Esophagus muscularis mucosa (tissue), 4 donors: ENCODE results near the gene C2orf78.

Source experiments
- CTCF ChIP-seq, 3 experiments: fragments of 200-600 bp in 2 of 3; fragments of 450-650 bp in 1 of 3; sonication (generic) in 2 of 3; IDR thresholded peaks; one replicate each; pipeline ENCODE4 v1.5.1; 2017 to 2019; ENCODE audit warnings: antibody characterized with exemption in 3 of 3, mild to moderate bottlenecking in 2 of 3, moderate library complexity in 1 of 3
- EP300 ChIP-seq: sonication (generic); formaldehyde crosslinking; IDR thresholded peaks from one replicate; pipeline ENCODE4 v1.6.1; 2017; ENCODE audit warnings: antibody characterized with exemption
- POLR2A ChIP-seq: fragments of 450-650 bp; IDR thresholded peaks from one replicate; pipeline ENCODE4 v1.6.1; 2017; ENCODE audit warnings: antibody characterized with exemption, moderate library complexity, mild to moderate bottlenecking, low read depth
- POLR2AphosphoS5 ChIP-seq, 2 donors: sonication (generic); formaldehyde crosslinking; IDR thresholded peaks; one replicate each; pipeline ENCODE4 v1.6.1; 2017; ENCODE audit warnings: antibody characterized with exemption in 2 of 2

DNA sequence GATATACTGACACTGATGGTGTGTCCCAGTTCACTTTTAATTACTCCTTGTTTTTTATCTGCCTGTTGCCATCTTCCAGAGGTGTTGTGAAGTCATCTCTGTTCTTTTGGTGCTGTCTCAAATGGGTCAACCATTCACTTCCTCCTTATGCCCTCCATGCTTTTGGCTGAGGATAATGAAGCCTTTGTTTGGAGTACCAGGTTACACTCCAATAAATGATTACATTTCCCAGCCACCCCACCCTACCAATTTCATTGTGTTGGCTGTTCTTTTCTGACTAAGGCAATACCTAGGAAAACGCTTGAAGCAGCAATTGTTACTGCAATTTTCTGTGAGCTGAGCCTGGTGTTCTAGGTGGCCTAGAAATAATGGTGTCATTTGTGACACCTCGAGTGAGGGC, 79.0 kb downstream of the C2orf78 start:
- no peak for TF ChIP-seq POLR2A
- TF ChIP-seq CTCF (IDR thresholded peaks at IDR 0.05) = no peak
- no peak for TF ChIP-seq POLR2AphosphoS5 (IDR thresholded peaks at IDR 0.05)
- TF ChIP-seq EP300 = no peak
